Cardiac muscle cell (in vitro differentiated cells and primary cell): ENCODE measurements around the gene PANX3. TPM values are rescaled to one million over a fixed set of nuclear protein-coding genes. Genes with fewer than 3 reads are reported as not detected.
A peak's percentile ranks its signal among the peaks of the same experiment; 100 is the strongest.

Source experiments
- DNase-seq, 2 donors: peaks; one replicate each; pipeline versions ENCODE4 v3.0.0 to v3.0.0-alpha.2; 2010 to 2017; ENCODE audit warnings: low read depth in 1 of 2, low spot score in 1 of 2
- H3K27ac ChIP-seq: fragments of 200-600 bp; sonication (generic); 2 replicates; pipeline ENCODE4 v1.5.1; 2016
- H3K27me3 ChIP-seq: fragments of 200-600 bp; sonication (generic); 2 replicates; pipeline ENCODE4 v1.6.0; 2016; ENCODE audit warnings: control low read depth
- H3K36me3 ChIP-seq: fragments of 200-600 bp; sonication (generic); 2 replicates; pipeline ENCODE4 v1.5.1; 2016; ENCODE audit warnings: control low read depth
- H3K4me1 ChIP-seq: fragments of 200-600 bp; sonication (generic); 2 replicates; pipeline ENCODE4 v1.8.1; 2017; ENCODE audit warnings: low read depth, mild to moderate bottlenecking, mixed run types
- H3K4me3 ChIP-seq: fragments of 200-600 bp; sonication (generic); 2 replicates; pipeline ENCODE4 v1.5.1; 2016; ENCODE audit warnings: mild to moderate bottlenecking
- H3K9me3 ChIP-seq: fragments of 200-600 bp; sonication (generic); 2 replicates; pipeline ENCODE4 v1.5.1; 2017; ENCODE audit warnings: low read depth, mild to moderate bottlenecking, control low read depth
- CTCF ChIP-seq: IDR thresholded peaks from 2 replicates; pipeline ENCODE4 v1.5.1; 2012; ENCODE audit warnings: low read depth, mild to moderate bottlenecking, low read length
- polyA plus RNA-seq: library from polyadenylated mRNA; unstranded; fragments of >200 nt; fragmentation: Nextera tagmentation; extraction: Ambion mirVana; gene quantifications from 2 replicates; pipeline ENCODE4 v1.2.1, GENCODE V29; 2016
- total RNA-seq: library from RNA; depleted of rRNA; stranded (reverse); fragments of >200 nt; gene quantifications from 2 replicates; pipeline ENCODE4 v1.2.3, GENCODE V29; 2016

The PANX3 gene
- total RNA-seq (not detected in 2 replicates), polyA plus RNA-seq (not detected in 2 replicates)

DNA sequence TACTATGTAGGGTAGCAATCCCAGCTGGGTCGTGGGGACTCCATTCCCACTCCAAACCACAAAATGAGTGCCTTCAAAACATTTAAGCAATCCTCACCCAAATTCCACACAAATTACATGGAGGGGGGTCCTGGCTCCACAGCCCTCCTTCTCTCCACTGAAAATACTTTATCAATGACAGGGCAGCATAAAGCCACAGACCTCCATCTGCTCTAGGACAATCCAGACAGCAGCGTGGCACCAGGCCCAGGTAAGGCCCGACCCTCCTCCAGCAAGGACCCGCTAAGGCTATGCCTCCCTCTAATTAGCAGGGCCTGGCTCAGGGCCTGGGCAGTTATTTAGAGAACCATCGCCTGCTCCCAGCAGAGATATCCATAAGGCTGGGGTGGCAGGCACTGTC lies at the start of gene PANX3:
PANX3 (plus strand) TSS at position 365 of the 400 bp plus-strand sequence. CDS start 129 bp downstream, outside the sequence.
- no peak within 1 kb of the TSS for H3K4me3 ChIP-seq
- H3K36me3 ChIP-seq: no peaks in the 10 kb centered on the region
- TF ChIP-seq CTCF: no peak
- no peaks in the 10 kb centered on the region for H3K9me3 ChIP-seq
- no peaks in the 10 kb centered on the region for H3K4me1 ChIP-seq
- H3K27ac ChIP-seq: no peak within 1 kb of the TSS
- no peaks in the 10 kb centered on the region for H3K27me3 ChIP-seq
- no peak for DNase-seq

GRCh38 chr11:124569697-124570096 lies 41.5 kb upstream of the PANX3 start, which contains the start of gene OR8A1:
TSS of gene OR8A1 (plus strand) at chr11:124569997. CDS start at chr11:124570120, 123 bp downstream.
- no peak within 1 kb of the TSS for H3K4me3 ChIP-seq
- no peaks in the 10 kb centered on the region for H3K4me1 ChIP-seq
- DNase-seq: no peak
- H3K27ac ChIP-seq: no peak within 1 kb of the TSS
- H3K36me3 ChIP-seq: no peaks in the 10 kb centered on the region
- TF ChIP-seq CTCF: no peak
- no peaks in the 10 kb centered on the region for H3K9me3 ChIP-seq
- H3K27me3 ChIP-seq: no peaks in the 10 kb centered on the region

DNA sequence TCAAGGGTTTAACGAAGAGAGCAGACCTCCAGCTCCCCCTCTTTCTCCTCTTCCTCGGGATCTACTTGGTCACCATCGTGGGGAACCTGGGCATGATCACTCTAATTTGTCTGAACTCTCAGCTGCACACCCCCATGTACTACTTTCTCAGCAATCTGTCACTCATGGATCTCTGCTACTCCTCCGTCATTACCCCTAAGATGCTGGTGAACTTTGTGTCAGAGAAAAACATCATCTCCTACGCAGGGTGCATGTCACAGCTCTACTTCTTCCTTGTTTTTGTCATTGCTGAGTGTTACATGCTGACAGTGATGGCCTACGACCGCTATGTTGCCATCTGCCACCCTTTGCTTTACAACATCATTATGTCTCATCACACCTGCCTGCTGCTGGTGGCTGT lies 41.1 kb upstream of the PANX3 start:
- Histone ChIP-seq H3K9me3 (no peaks in the 10 kb centered on the region), H3K27ac (no peak overlapping the region), H3K27me3 (no peaks in the 10 kb centered on the region), H3K4me3 (no peak overlapping the region), H3K36me3 (no peaks in the 10 kb centered on the region), H3K4me1 (no peaks in the 10 kb centered on the region)
- DNase-seq: no peak
- TF ChIP-seq CTCF: no peak

- Histone ChIP-seq H3K4me3 (no peak overlapping the region), H3K4me1 (no peaks in the 10 kb centered on the region), H3K27ac (no peak overlapping the region), H3K36me3 (no peaks in the 10 kb centered on the region), H3K9me3 (no peaks in the 10 kb centered on the region), H3K27me3 (no peaks in the 10 kb centered on the region)
- peak in 1 of 2 donors; percentile 47 for DNase-seq
- TF ChIP-seq CTCF: no peak
Measured at GRCh38 chr11:124577716-124578427, 33.4 kb upstream of the PANX3 start.

- H3K4me3 ChIP-seq: no peak overlapping the region
- DNase-seq: peak in 1 of 2 donors; percentile 77
- H3K27me3 ChIP-seq: no peaks in the 10 kb centered on the region
- H3K36me3 ChIP-seq: no peaks in the 10 kb centered on the region
- H3K27ac ChIP-seq: no peak overlapping the region
- no peaks in the 10 kb centered on the region for H3K9me3 ChIP-seq
- TF ChIP-seq CTCF: no peak
- no peaks in the 10 kb centered on the region for H3K4me1 ChIP-seq
Measured at GRCh38 chr11:124578761-124579160, 32.5 kb upstream of the PANX3 start.
